Liver (tissue), 9 donors: Measurements from ENCODE around the gene PCBP2. TPM values are rescaled to one million over a fixed set of nuclear protein-coding genes. Genes with fewer than 3 reads are reported as not detected.

Source experiments
- DNase-seq: peaks from one replicate; pipeline ENCODE4 v3.0.0-alpha.2; 2017; ENCODE audit warnings: low spot score
- H3K27ac ChIP-seq, 2 donors: one replicate each; pipeline ENCODE4 v1.7.0; 2013; ENCODE audit warnings: inconsistent platforms in 2 of 2, low read length in 2 of 2, control low read depth in 1 of 2, low read depth in 1 of 2, mild to moderate bottlenecking in 1 of 2
- H3K27me3 ChIP-seq, 4 donors: one replicate each; pipeline versions ENCODE4 v1.6.1 to v1.7.0; 2013; ENCODE audit warnings: low read length in 3 of 4, inconsistent platforms in 1 of 4, mild to moderate bottlenecking in 1 of 4, moderate library complexity in 1 of 4; ENCODE audit not compliant: control insufficient read depth in 4 of 4, insufficient read depth in 4 of 4
- H3K36me3 ChIP-seq, 4 donors: one replicate each; pipeline versions ENCODE4 v1.6.1 to v1.7.0; 2013; ENCODE audit warnings: low read length in 3 of 4, mild to moderate bottlenecking in 3 of 4, low read depth in 1 of 4, moderate library complexity in 1 of 4; ENCODE audit not compliant: control insufficient read depth in 4 of 4, insufficient read depth in 3 of 4
- H3K4me1 ChIP-seq, 4 donors: one replicate each; pipeline versions ENCODE4 v1.6.1 to v1.7.0; 2013; ENCODE audit warnings: low read length in 3 of 4, mild to moderate bottlenecking in 3 of 4, moderate library complexity in 1 of 4; ENCODE audit not compliant: control insufficient read depth in 4 of 4, insufficient read depth in 4 of 4
- H3K4me3 ChIP-seq, 3 donors: one replicate each; pipeline versions ENCODE4 v1.6.1 to v1.7.0; 2013; ENCODE audit warnings: low read length in 3 of 3, control low read depth in 1 of 3, low read depth in 1 of 3, mild to moderate bottlenecking in 1 of 3
- H3K9ac ChIP-seq, 2 donors: one replicate each; pipeline ENCODE4 v1.7.0; 2013; ENCODE audit warnings: low read length in 2 of 2, mild to moderate bottlenecking in 2 of 2, moderate library complexity in 2 of 2, control low read depth in 1 of 2, low read depth in 1 of 2
- H3K9me3 ChIP-seq, 4 donors: one replicate each; pipeline versions ENCODE4 v1.6.1 to v1.7.0; 2013; ENCODE audit warnings: low read length in 3 of 4; ENCODE audit not compliant: control insufficient read depth in 4 of 4
- ATF3 ChIP-seq: IDR thresholded peaks from 2 replicates; pipeline ENCODE4 v1.6.1; 2016; ENCODE audit warnings: antibody characterized with exemption
- CTCF ChIP-seq: fragments of 150-350 bp; IDR thresholded peaks from 2 replicates; pipeline ENCODE4 v1.5.1; 2017; ENCODE audit warnings: improper control_type of control experiment, low read depth, low read length; ENCODE audit not compliant: missing input control
- EGR1 ChIP-seq, 2 donors: IDR thresholded peaks; 2 replicates each; pipeline ENCODE4 v1.6.1; 2016 to 2018; ENCODE audit warnings: antibody characterized with exemption in 2 of 2, low read depth in 2 of 2
- FOXA1 ChIP-seq: IDR thresholded peaks from 2 replicates; pipeline ENCODE4 v1.6.1; 2016; ENCODE audit warnings: antibody characterized with exemption
- FOXA2 ChIP-seq: IDR thresholded peaks from 2 replicates; pipeline ENCODE4 v1.6.1; 2016; ENCODE audit warnings: antibody characterized with exemption
- GABPA ChIP-seq, 2 donors: IDR thresholded peaks in 1 of 2; conservative IDR thresholded peaks in 1 of 2; 2 replicates each; pipeline ENCODE4 v1.6.1; 2016; ENCODE audit warnings: antibody characterized with exemption in 2 of 2, mild to moderate bottlenecking in 1 of 2, moderate library complexity in 1 of 2
- HNF4A ChIP-seq, 2 donors: conservative IDR thresholded peaks; 2 replicates each; pipeline ENCODE4 v1.6.1; 2016; ENCODE audit warnings: antibody characterized with exemption in 2 of 2, mild to moderate bottlenecking in 2 of 2
- HNF4G ChIP-seq: IDR thresholded peaks from 2 replicates; pipeline ENCODE4 v1.6.1; 2016; ENCODE audit warnings: antibody characterized with exemption
- JUND ChIP-seq, 2 donors: IDR thresholded peaks; 2 replicates each; pipeline ENCODE4 v1.6.1; 2016; ENCODE audit warnings: antibody characterized with exemption in 2 of 2
- MAX ChIP-seq: IDR thresholded peaks from 2 replicates; pipeline ENCODE4 v1.6.1; 2016; ENCODE audit warnings: antibody characterized with exemption
- NR2F2 ChIP-seq: IDR thresholded peaks from 2 replicates; pipeline ENCODE4 v1.6.1; 2016; ENCODE audit warnings: antibody characterized with exemption
- RAD21 ChIP-seq, 2 donors: IDR thresholded peaks; 2 replicates each; pipeline ENCODE4 v1.6.1; 2016; ENCODE audit warnings: antibody characterized with exemption in 2 of 2, mild to moderate bottlenecking in 2 of 2
- REST ChIP-seq: IDR thresholded peaks from 2 replicates; pipeline ENCODE4 v1.6.1; 2016; ENCODE audit warnings: antibody characterized with exemption, mild to moderate bottlenecking
- RXRA ChIP-seq, 2 donors: IDR thresholded peaks; 2 replicates each; pipeline ENCODE4 v1.6.1; 2017 to 2018; ENCODE audit warnings: antibody characterized with exemption in 2 of 2, mild to moderate bottlenecking in 1 of 2
- SP1 ChIP-seq: IDR thresholded peaks from 2 replicates; pipeline ENCODE4 v1.6.1; 2018; ENCODE audit warnings: antibody characterized with exemption, mild to moderate bottlenecking
- TAF1 ChIP-seq: conservative IDR thresholded peaks from 2 replicates; pipeline ENCODE4 v1.6.1; 2016; ENCODE audit warnings: antibody characterized with exemption, mild to moderate bottlenecking
- YY1 ChIP-seq: IDR thresholded peaks from 2 replicates; pipeline ENCODE4 v1.6.1; 2016; ENCODE audit warnings: antibody characterized with exemption, mild to moderate bottlenecking
- ZBTB33 ChIP-seq: IDR thresholded peaks from 2 replicates; pipeline ENCODE4 v1.6.1; 2016; ENCODE audit warnings: antibody characterized with exemption
- WGBS: extraction: QIAGEN DNeasy Blood & Tissue Kit; methylation state at CpG from one replicate; pipeline ENCODE4 v1.1.7; 2013; 5-methylcytosine and 5-hydroxymethylcytosine counted together
- polyA plus RNA-seq, 2 donors: library from polyadenylated mRNA; stranded (reverse) in 1 of 2; unstranded in 1 of 2; fragments of 200-250 nt in 1 of 2; fragments of >200 nt in 1 of 2; fragmentation: Nextera tagmentation in 1 of 2; extraction: Ambion mirVana in 1 of 2; gene quantifications; one replicate each; pipeline versions ENCODE4 v1.2.1 to v1.2.3, GENCODE V29; 2013 to 2015
- total RNA-seq, 2 donors: library from RNA; depleted of rRNA; stranded (reverse); fragments of >200 nt; gene quantifications; one replicate each; pipeline ENCODE4 v1.2.3, GENCODE V29; 2014
- donor health status: healthy.
- donor health status: healthy.
- donor health status: healthy.
- donor health status: healthy.
- donor health status: healthy.

The PCBP2 gene
- total and polyA plus RNA-seq, 4 donors = 130 to 377 (median 223) TPM

GRCh38 chr12:53410951-53411350 is 41.0 kb upstream of the PCBP2 start (continued):
- TF ChIP-seq TAF1 (no peak), RAD21 (IDR thresholded peaks at IDR 0.05) (no peak), MAX (no peak), ZBTB33 (no peak), FOXA1 (no peak)

- H3K36me3 ChIP-seq = peaks cover 4 to 34% (median 28%) of the 10 kb centered on the region in 4 donors
- no peak for DNase-seq
- no peak overlapping the region for H3K4me3 ChIP-seq
- no peak overlapping the region for H3K27ac ChIP-seq
- H3K27me3 ChIP-seq = no peaks in the 10 kb centered on the region
- TF ChIP-seq REST = no peak
- TF ChIP-seq TAF1 = no peak
- no peak for TF ChIP-seq EGR1 (IDR thresholded peaks at IDR 0.05; ENCODE audit: low read depth in 2 of 2)
- TF ChIP-seq SP1 = no peak
- no peak for TF ChIP-seq RAD21 (IDR thresholded peaks at IDR 0.05)
- TF ChIP-seq HNF4A (conservative IDR thresholded peaks at IDR 0.05) = no peak
- TF ChIP-seq ATF3 = no peak
- no peak for TF ChIP-seq YY1
- no peak for TF ChIP-seq ZBTB33
- TF ChIP-seq RXRA (IDR thresholded peaks at IDR 0.05) = no peak
- TF ChIP-seq MAX = no peak
- no peak for TF ChIP-seq CTCF
- TF ChIP-seq HNF4G = no peak
- TF ChIP-seq JUND (IDR thresholded peaks at IDR 0.05) = no peak
- TF ChIP-seq FOXA1 = no peak
- TF ChIP-seq GABPA (IDR thresholded peaks at IDR 0.05 in 1 of 2, conservative IDR thresholded peaks at IDR 0.05 in 1 of 2) = no peak
- no peak for TF ChIP-seq NR2F2
- TF ChIP-seq FOXA2 = no peak
- no peaks in the 10 kb centered on the region for H3K9me3 ChIP-seq
- peaks cover 0 to 2% (median 0%) of the 10 kb centered on the region in 4 donors for H3K4me1 ChIP-seq
- no peak overlapping the region for H3K9ac ChIP-seq
- 77% methylated on average over 3 of the region's 3 CpGs for WGBS
Measured at GRCh38 chr12:53413485-53414204, 38.3 kb upstream of the PCBP2 start.
